A549 (cell line): ENCODE results near the gene MEA1. TPM values are rescaled to one million over a fixed set of nuclear protein-coding genes. Genes with fewer than 3 reads are reported as not detected.

ENCODE experiments used
- ATAC-seq, 2 experiments: fragments of 200-7000 bp in 1 of 2; fragments of >200 bp in 1 of 2; cut with Nextera tagmentation in 1 of 2; cut with Tn5 transposase in 1 of 2; 3 replicates each; pipeline versions ENCODE4 v1.8.0 to v1.9.1; 2018 to 2020; ENCODE audit warnings: mild to moderate bottlenecking in 1 of 2, moderate library complexity in 1 of 2
- CTCF ChIA-PET: fragments of 300-600 bp; sonication (Branson Sonifier 250); formaldehyde crosslinking; extraction: SDS; loops from one replicate; lab custom pipeline; 2021; ENCODE audit warnings: antibody characterized with exemption, inconsistent platforms; lab: Yijun Ruan, JAX
- POLR2A ChIA-PET: fragments of 350-600 bp; formaldehyde crosslinking; extraction: SDS; loops from one replicate; lab custom pipeline; 2021; ENCODE audit warnings: antibody characterized with exemption, inconsistent platforms; lab: Yijun Ruan, JAX
- DNase-seq, 2 experiments: peaks; one replicate each; pipeline versions ENCODE4 v3.0.0 to v3.0.0-alpha.2; 2011 to 2016; ENCODE audit warnings: low read depth in 1 of 2, low spot score in 1 of 2
- FAIRE-seq: peaks from 2 replicates; lab custom pipeline; 2011; peaks lifted over from hg19 to GRCh38; lab: Jason Lieb, UNC
- H3K27ac ChIP-seq, 2 experiments: fragments of >200 bp; sonication (Bioruptor Twin); formaldehyde crosslinking; 3 replicates each; pipeline ENCODE4 v1.5.1; 2016 to 2017
- H3K4me1 ChIP-seq: fragments of >200 bp; sonication (Bioruptor Twin); formaldehyde crosslinking; 3 replicates; pipeline ENCODE4 v1.6.1; 2016
- H3K4me2 ChIP-seq: fragments of >200 bp; sonication (Bioruptor Twin); formaldehyde crosslinking; 3 replicates; pipeline ENCODE4 v1.6.1; 2016
- H3K4me3 ChIP-seq: fragments of >200 bp; sonication (Bioruptor Twin); formaldehyde crosslinking; 3 replicates; pipeline ENCODE4 v1.5.1; 2016
- H3K9me3 ChIP-seq: fragments of >200 bp; sonication (Bioruptor Twin); formaldehyde crosslinking; 3 replicates; pipeline ENCODE4 v1.6.1; 2016
- BHLHE40 ChIP-seq: IDR thresholded peaks from 2 replicates; pipeline ENCODE4 v1.6.1; 2012; ENCODE audit warnings: low read depth, low read length, inconsistent platforms
- CBX8 ChIP-seq: fragments of 200-600 bp; sonication (generic); IDR thresholded peaks from 2 replicates; pipeline ENCODE4 v1.6.1; 2016
- CHD2 ChIP-seq: fragments of 150-350 bp; IDR thresholded peaks from 2 replicates; pipeline ENCODE4 v1.6.1; 2014; ENCODE audit warnings: low read length; ENCODE audit not compliant: partially characterized antibody
- CHD4 ChIP-seq: fragments of 200-600 bp; sonication (generic); IDR thresholded peaks from 2 replicates; pipeline ENCODE4 v1.6.1; 2016; ENCODE audit warnings: antibody characterized with exemption, mild to moderate bottlenecking, borderline replicate concordance
- FOSB ChIP-seq: fragments of 250-450 bp; sonication (Bioruptor Pico); IDR thresholded peaks from 2 replicates; pipeline ENCODE4 v1.5.0; 2020; ENCODE audit warnings: mild to moderate bottlenecking, moderate library complexity
- FOSL2 ChIP-seq, 2 experiments: fragments of 450-650 bp in 1 of 2; fragments of >200 bp in 1 of 2; sonication (Bioruptor Twin) in 1 of 2; formaldehyde crosslinking; IDR thresholded peaks; 2 replicates each; pipeline versions ENCODE4 v1.5.0 to v1.6.1; 2016 to 2020; ENCODE audit warnings: mild to moderate bottlenecking in 1 of 2, moderate library complexity in 1 of 2
- FOXS1 ChIP-seq: fragments of 250-450 bp; sonication (Bioruptor Pico); IDR thresholded peaks from 2 replicates; pipeline ENCODE4 v1.5.0; 2020; ENCODE audit warnings: mild to moderate bottlenecking, moderate library complexity
- HEYL ChIP-seq: fragments of 250-450 bp; sonication (Bioruptor Pico); IDR thresholded peaks from 2 replicates; pipeline ENCODE4 v1.8.0; 2021; ENCODE audit warnings: mild to moderate bottlenecking, moderate library complexity
- HOXB5 ChIP-seq: fragments of 250-450 bp; sonication (Bioruptor Pico); IDR thresholded peaks from 2 replicates; pipeline ENCODE4 v1.5.0; 2020; ENCODE audit warnings: mild to moderate bottlenecking, moderate library complexity
- JUN ChIP-seq, 2 experiments: fragments of >200 bp; sonication (Bioruptor Twin); formaldehyde crosslinking; IDR thresholded peaks; 2 replicates in 1 of 2; 3 replicates in 1 of 2; pipeline ENCODE4 v1.6.1; 2016 to 2017
- JUNB ChIP-seq: fragments of >200 bp; sonication (Bioruptor Twin); formaldehyde crosslinking; IDR thresholded peaks from 2 replicates; pipeline ENCODE4 v1.6.1; 2016
- NFE2L2 ChIP-seq: fragments of 150-350 bp; conservative IDR thresholded peaks from 2 replicates; pipeline ENCODE4 v1.6.1; 2014; ENCODE audit warnings: low read length
- NR3C1 ChIP-seq: fragments of >200 bp; sonication (Bioruptor Twin); formaldehyde crosslinking; IDR thresholded peaks from 3 replicates; pipeline ENCODE4 v1.6.1; 2017
- PHF8 ChIP-seq: fragments of 200-600 bp; sonication (generic); IDR thresholded peaks from 2 replicates; pipeline ENCODE4 v1.6.1; 2016; ENCODE audit warnings: low read depth, mild to moderate bottlenecking, antibody characterized with exemption, moderate library complexity, borderline replicate concordance
- POLR2AphosphoS2 ChIP-seq: conservative IDR thresholded peaks from 2 replicates; pipeline ENCODE4 v1.6.1; 2012; ENCODE audit warnings: low read length, improper control_type of control experiment, inconsistent platforms
- RAD21 ChIP-seq, 2 experiments: fragments of >200 bp in 1 of 2; sonication (Bioruptor Twin) in 1 of 2; formaldehyde crosslinking in 1 of 2; IDR thresholded peaks in 1 of 2; conservative IDR thresholded peaks in 1 of 2; 2 replicates in 1 of 2; 3 replicates in 1 of 2; pipeline ENCODE4 v1.6.1; 2012 to 2018; ENCODE audit warnings: inconsistent platforms in 1 of 2
- RNF2 ChIP-seq: fragments of 200-600 bp; sonication (generic); IDR thresholded peaks from 2 replicates; pipeline ENCODE4 v1.6.1; 2016; ENCODE audit warnings: low read depth, mild to moderate bottlenecking, antibody characterized with exemption, moderate library complexity, borderline replicate concordance
- SMC3 ChIP-seq: fragments of >200 bp; sonication (Bioruptor Twin); formaldehyde crosslinking; IDR thresholded peaks from 3 replicates; pipeline ENCODE4 v1.6.1; 2018; ENCODE audit warnings: inconsistent platforms
- TFCP2L1 ChIP-seq: fragments of 250-450 bp; sonication (Bioruptor Pico); IDR thresholded peaks from 2 replicates; pipeline ENCODE4 v1.5.0; 2021; ENCODE audit warnings: mild to moderate bottlenecking
- TP53 ChIP-seq: fragments of 250-450 bp; sonication (Bioruptor Pico); IDR thresholded peaks from 2 replicates; pipeline ENCODE4 v1.5.0; 2021; ENCODE audit warnings: mild to moderate bottlenecking, moderate library complexity
- ZNF302 ChIP-seq: fragments of 250-450 bp; sonication (Bioruptor Pico); IDR thresholded peaks from 2 replicates; pipeline ENCODE4 v1.9.0; 2021; ENCODE audit warnings: inconsistent platforms, mild to moderate bottlenecking, moderate library complexity
- ZSCAN20 ChIP-seq: fragments of 250-450 bp; sonication (Bioruptor Pico); IDR thresholded peaks from 2 replicates; pipeline ENCODE4 v1.8.0; 2022; ENCODE audit warnings: mild to moderate bottlenecking, moderate library complexity
- WGBS: methylation state at CpG from one replicate; pipeline ENCODE4 v1.1.6; 2017; ENCODE audit errors: missing lambda C conversion rate; 5-methylcytosine and 5-hydroxymethylcytosine counted together
- polyA plus RNA-seq, 4 experiments: library from polyadenylated mRNA; depleted of rRNA in 3 of 4; stranded (reverse); fragments of >200 nt; fragmentation: RNase III in 1 of 4; extraction: RNeasy Plus Mini Kit Qiagen cat#74134 plus additional on column Dnase treatment in 1 of 4; gene quantifications; 2 replicates in 3 of 4; 3 replicates in 1 of 4; pipeline ENCODE4 v1.2.3, GENCODE V29; 2011 to 2017
- TF ChIP-seq, protein P1 (sequence below): IDR thresholded peaks from 2 replicates; pipeline ENCODE4 v1.6.1; 2012
- TF ChIP-seq, protein P2 (sequence below): fragments of 250-450 bp; sonication (Bioruptor Pico); IDR thresholded peaks from 2 replicates; pipeline ENCODE4 v1.5.0; 2021; ENCODE audit warnings: mild to moderate bottlenecking, moderate library complexity, borderline replicate concordance
- TF ChIP-seq, protein P3 (sequence below): IDR thresholded peaks from 2 replicates; pipeline ENCODE4 v1.6.1; 2012
- TF ChIP-seq, protein P4 (sequence below): fragments of 250-450 bp; sonication (Bioruptor Pico); IDR thresholded peaks from 2 replicates; pipeline ENCODE4 v1.5.0; 2020; ENCODE audit warnings: low read depth, mild to moderate bottlenecking, moderate library complexity

The MEA1 gene
- polyA plus RNA-seq, 2 of the 4 experiments (the other 2 are of a cell fraction), result 58.6 to 94.3 TPM

DNA sequence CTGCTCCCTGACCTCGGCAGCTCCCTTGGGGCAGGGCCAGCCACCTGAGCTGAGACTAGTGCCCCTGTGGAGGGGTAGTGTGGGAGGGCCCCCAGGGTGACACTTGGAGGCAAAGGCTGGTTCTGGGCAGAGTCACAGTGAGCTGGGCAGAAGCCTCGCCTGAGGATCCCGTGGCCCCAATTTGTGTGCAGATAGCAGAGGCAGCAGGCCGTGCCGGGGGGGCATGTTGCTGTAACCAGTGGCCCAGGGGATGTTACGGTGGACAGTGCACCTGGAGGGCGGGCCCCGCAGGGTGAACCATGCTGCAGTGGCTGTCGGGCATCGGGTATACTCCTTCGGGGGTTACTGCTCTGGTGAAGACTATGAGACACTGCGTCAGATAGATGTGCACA is 3.2 kb upstream of the MEA1 start:
- ChIA-PET CTCF (interaction anchor here (0.6 to 1.3 kb wide), 3 partner anchors 12 to 175 kb away, joined by 3 read pairs; no protein-coding TSS in a partner anchor), POLR2A (no interaction called here)
- Histone ChIP-seq H3K9me3 (no peaks in the 10 kb centered on the region), H3K4me2 (no peak overlapping the region), H3K4me1 (peaks cover 18% of the 10 kb centered on the region), H3K27ac (no peak overlapping the region), H3K4me3 (no peak overlapping the region)
- 95% methylated on average over 4 of the region's 12 CpGs for WGBS
- no peak for DNase-seq
- ATAC-seq, result no peak
- no peak for FAIRE-seq
- TF ChIP-seq FOXS1 (CRISPR knock-in tag) (no peak), CHD2 (no peak), RNF2 (no peak), JUNB (no peak), HEYL (CRISPR knock-in tag) (no peak), TFCP2L1 (CRISPR knock-in tag) (no peak), JUN (IDR thresholded peaks at IDR 0.05) (no peak), PHF8 (no peak), FOSL2 (IDR thresholded peaks at IDR 0.05) (no peak), FOSL2 (CRISPR knock-in tag; IDR thresholded peaks at IDR 0.05) (no peak), SMC3 (no peak), ZNF302 (CRISPR knock-in tag) (no peak), CHD4 (no peak)
- TF ChIP-seq, protein P1, sequence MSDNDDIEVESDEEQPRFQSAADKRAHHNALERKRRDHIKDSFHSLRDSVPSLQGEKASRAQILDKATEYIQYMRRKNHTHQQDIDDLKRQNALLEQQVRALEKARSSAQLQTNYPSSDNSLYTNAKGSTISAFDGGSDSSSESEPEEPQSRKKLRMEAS, result no peak

DNA sequence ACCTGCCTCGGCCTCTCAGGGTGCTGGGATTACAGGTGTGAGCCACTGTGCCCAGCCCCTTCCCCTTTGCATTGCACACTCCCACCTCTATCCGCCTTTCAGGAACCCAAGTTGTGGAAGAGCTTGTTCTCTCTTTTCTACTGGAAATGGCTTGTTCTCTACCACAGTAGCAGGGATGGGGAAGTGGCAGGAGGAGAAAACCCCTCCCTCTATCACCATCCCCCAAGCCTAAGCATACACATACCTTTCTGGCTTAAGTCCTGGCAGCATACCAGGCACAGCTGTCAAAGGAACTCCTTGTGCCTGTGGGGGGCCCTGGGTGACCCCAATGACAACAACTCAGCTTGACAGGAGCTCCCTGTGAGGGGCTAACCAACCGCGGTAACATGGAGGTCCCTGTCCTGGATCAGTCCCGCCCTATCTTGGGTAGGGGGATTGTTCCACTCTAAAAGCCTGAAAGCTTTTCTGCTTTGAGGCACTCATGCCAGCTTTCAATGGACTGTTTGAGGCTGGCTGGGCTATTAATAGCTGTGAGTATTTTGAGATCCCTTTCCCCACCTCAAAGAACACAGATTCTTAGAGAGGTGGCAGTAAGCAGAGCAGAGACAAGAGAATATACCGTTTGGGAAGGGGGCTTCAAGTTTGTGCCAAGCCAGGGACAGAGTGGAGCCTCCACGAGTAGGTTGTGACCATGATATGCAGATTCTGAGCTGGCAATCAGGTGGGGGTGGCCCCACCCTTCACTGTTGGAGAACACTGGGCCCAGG is 2.6 kb upstream of the MEA1 start:
- ChIA-PET POLR2A (interaction anchor here (2.4 kb wide), 1 partner anchor 38 kb away, joined by 15 read pairs; the partner anchor contains the start of gene CUL7), CTCF (interaction anchor here (0.6 to 1.3 kb wide), 4 partner anchors 13 to 176 kb away, joined by 3 read pairs; no protein-coding TSS in a partner anchor)
- Histone ChIP-seq H3K4me3 (no peak overlapping the region), H3K4me1 (peaks cover 18% of the 10 kb centered on the region), H3K9me3 (no peaks in the 10 kb centered on the region), H3K4me2 (no peak overlapping the region), H3K27ac (no peak overlapping the region)
- ATAC-seq, result no peak
- no peak for DNase-seq
- no peak for FAIRE-seq
- WGBS, result 83% methylated on average over 5 of the region's 7 CpGs
- TF ChIP-seq, protein P2, sequence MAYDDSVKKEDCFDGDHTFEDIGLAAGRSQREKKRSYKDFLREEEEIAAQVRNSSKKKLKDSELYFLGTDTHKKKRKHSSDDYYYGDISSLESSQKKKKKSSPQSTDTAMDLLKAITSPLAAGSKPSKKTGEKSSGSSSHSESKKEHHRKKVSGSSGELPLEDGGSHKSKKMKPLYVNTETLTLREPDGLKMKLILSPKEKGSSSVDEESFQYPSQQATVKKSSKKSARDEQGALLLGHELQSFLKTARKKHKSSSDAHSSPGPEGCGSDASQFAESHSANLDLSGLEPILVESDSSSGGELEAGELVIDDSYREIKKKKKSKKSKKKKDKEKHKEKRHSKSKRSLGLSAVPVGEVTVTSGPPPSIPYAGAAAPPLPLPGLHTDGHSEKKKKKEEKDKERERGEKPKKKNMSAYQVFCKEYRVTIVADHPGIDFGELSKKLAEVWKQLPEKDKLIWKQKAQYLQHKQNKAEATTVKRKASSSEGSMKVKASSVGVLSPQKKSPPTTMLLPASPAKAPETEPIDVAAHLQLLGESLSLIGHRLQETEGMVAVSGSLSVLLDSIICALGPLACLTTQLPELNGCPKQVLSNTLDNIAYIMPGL (CRISPR knock-in tag), result no peak
- TF ChIP-seq ZNF302 (CRISPR knock-in tag) (no peak), NFE2L2 (no peak), TFCP2L1 (CRISPR knock-in tag) (no peak), RAD21 (conservative IDR thresholded peaks at IDR 0.05 in 1 of 2, IDR thresholded peaks at IDR 0.05 in 1 of 2) (no peak), POLR2AphosphoS2 (no peak), TP53 (CRISPR knock-in tag) (no peak), RNF2 (no peak), HOXB5 (no peak), CHD2 (no peak), JUNB (no peak), FOSB (CRISPR knock-in tag) (no peak), ZSCAN20 (CRISPR knock-in tag) (no peak), NR3C1 (no peak), CBX8 (no peak), BHLHE40 (no peak)
- TF ChIP-seq, protein P3, sequence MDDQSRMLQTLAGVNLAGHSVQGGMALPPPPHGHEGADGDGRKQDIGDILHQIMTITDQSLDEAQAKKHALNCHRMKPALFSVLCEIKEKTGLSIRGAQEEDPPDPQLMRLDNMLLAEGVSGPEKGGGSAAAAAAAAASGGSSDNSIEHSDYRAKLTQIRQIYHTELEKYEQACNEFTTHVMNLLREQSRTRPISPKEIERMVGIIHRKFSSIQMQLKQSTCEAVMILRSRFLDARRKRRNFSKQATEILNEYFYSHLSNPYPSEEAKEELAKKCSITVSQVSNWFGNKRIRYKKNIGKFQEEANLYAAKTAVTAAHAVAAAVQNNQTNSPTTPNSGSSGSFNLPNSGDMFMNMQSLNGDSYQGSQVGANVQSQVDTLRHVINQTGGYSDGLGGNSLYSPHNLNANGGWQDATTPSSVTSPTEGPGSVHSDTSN, result no peak
- TF ChIP-seq, protein P4, sequence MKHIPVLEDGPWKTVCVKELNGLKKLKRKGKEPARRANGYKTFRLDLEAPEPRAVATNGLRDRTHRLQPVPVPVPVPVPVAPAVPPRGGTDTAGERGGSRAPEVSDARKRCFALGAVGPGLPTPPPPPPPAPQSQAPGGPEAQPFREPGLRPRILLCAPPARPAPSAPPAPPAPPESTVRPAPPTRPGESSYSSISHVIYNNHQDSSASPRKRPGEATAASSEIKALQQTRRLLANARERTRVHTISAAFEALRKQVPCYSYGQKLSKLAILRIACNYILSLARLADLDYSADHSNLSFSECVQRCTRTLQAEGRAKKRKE, result no peak
- TF ChIP-seq, protein P1, result no peak
